K562 (cell line): ENCODE data around the gene PFDN2. TPM values are rescaled to one million over a fixed set of nuclear protein-coding genes. Genes with fewer than 3 reads are reported as not detected.

Experiments
- ATAC-seq: fragments of 200-7000 bp; cut with Tn5 transposase; 3 replicates; pipeline ENCODE4 v1.9.1; 2020; ENCODE audit warnings: moderate library complexity
- BruUV-seq: library from RNA; stranded (reverse); fragments of 400-500 nt; replicated peaks from 2 replicates; lab custom pipeline; 2021; lab: Mats Ljungman, UMichigan
- CTCF ChIA-PET: fragments of 300-600 bp; formaldehyde crosslinking; extraction: SDS; loops from one replicate; lab custom pipeline; 2021; ENCODE audit warnings: low intra/inter-chr PET ratio; lab: Yijun Ruan, JAX
- POLR2A ChIA-PET: fragments of 300-600, 350-650 bp; sonication (Branson Sonifier 250); formaldehyde crosslinking; extraction: SDS; loops from one replicate; lab custom pipeline; 2021; ENCODE audit warnings: antibody characterized with exemption, inconsistent platforms; lab: Yijun Ruan, JAX
- DNase-seq, 4 experiments: peaks; one replicate each; pipeline versions ENCODE4 v3.0.0 to v3.0.0-alpha.2; 2011 to 2018; ENCODE audit warnings: low spot score in 3 of 4, mixed read lengths in 3 of 4; ENCODE audit errors: extremely low read depth in 1 of 4
- FAIRE-seq: peaks from 2 replicates; lab custom pipeline; 2011; peaks lifted over from hg19 to GRCh38; lab: Jason Lieb, UNC
- H2AFZ ChIP-seq: 2 replicates; pipeline ENCODE4 v1.6.0; 2011; ENCODE audit warnings: low read depth, low read length, control low read depth, inconsistent platforms
- H3K27ac ChIP-seq: fragments of 200-600 bp; 3 replicates; pipeline ENCODE4 v1.8.0; 2011; ENCODE audit warnings: low read depth, mild to moderate bottlenecking, control low read depth, inconsistent platforms, low read length, moderate library complexity, mixed read lengths; ENCODE audit errors: extremely low read depth
- H3K27me3 ChIP-seq, 2 experiments: fragments of 300-600 bp in 1 of 2; 2 replicates in 1 of 2; 3 replicates in 1 of 2; pipeline versions ENCODE4 v1.6.0 to v1.8.0; 2011; ENCODE audit warnings: inconsistent platforms in 2 of 2, low read length in 2 of 2, mild to moderate bottlenecking in 1 of 2, mixed read lengths in 1 of 2, moderate library complexity in 1 of 2; ENCODE audit not compliant: control insufficient read depth in 2 of 2, insufficient read depth in 2 of 2
- H3K36me3 ChIP-seq: fragments of 300-600 bp; 3 replicates; pipeline ENCODE4 v1.8.0; 2011; ENCODE audit warnings: mild to moderate bottlenecking, low read length, inconsistent platforms; ENCODE audit not compliant: control insufficient read depth, insufficient read depth
- H3K4me1 ChIP-seq, 2 experiments: fragments of 200-600 bp in 1 of 2; replicated peaks in 1 of 2; 2 replicates in 1 of 2; 3 replicates in 1 of 2; pipeline versions ENCODE4 v1.5.1 to v1.8.0; 2011; ENCODE audit warnings: inconsistent platforms in 2 of 2, low read length in 2 of 2, mild to moderate bottlenecking in 1 of 2, mixed read lengths in 1 of 2, moderate library complexity in 1 of 2; ENCODE audit not compliant: control insufficient read depth in 2 of 2, insufficient read depth in 2 of 2
- H3K4me2 ChIP-seq: 2 replicates; pipeline ENCODE4 v1.6.1; 2011; ENCODE audit warnings: low read length, control low read depth, inconsistent platforms, mixed read lengths; ENCODE audit not compliant: insufficient read depth
- H3K4me3 ChIP-seq: fragments of 200-600 bp; sonication (generic), shearing (Covaris generic); 2 replicates; pipeline ENCODE4 v1.5.1; 2016; ENCODE audit warnings: control low read depth, inconsistent platforms
- H3K79me2 ChIP-seq: fragments of 200-600 bp; 3 replicates; pipeline ENCODE4 v1.8.0; 2011; ENCODE audit warnings: low read length, inconsistent platforms; ENCODE audit not compliant: control insufficient read depth, insufficient read depth
- H3K9ac ChIP-seq, 2 experiments: 2 replicates each; pipeline versions ENCODE4 v1.6.0 to v1.6.1; 2011; ENCODE audit warnings: low read depth in 2 of 2, low read length in 2 of 2, control low read depth in 1 of 2, inconsistent platforms in 1 of 2, mild to moderate bottlenecking in 1 of 2, mixed read lengths in 1 of 2; ENCODE audit not compliant: insufficient read depth in 1 of 2
- H3K9me1 ChIP-seq: one replicate; pipeline ENCODE4 v1.6.0; 2011; ENCODE audit warnings: inconsistent platforms, mild to moderate bottlenecking, low read length, moderate library complexity; ENCODE audit not compliant: control insufficient read depth, insufficient read depth
- H3K9me3 ChIP-seq: replicated peaks from 2 replicates; pipeline ENCODE4 v1.5.1; 2011; ENCODE audit warnings: low read depth, low read length, inconsistent platforms; ENCODE audit not compliant: control insufficient read depth, insufficient read depth
- H4K20me1 ChIP-seq: replicated peaks from 2 replicates; pipeline ENCODE4 v1.6.1; 2011; ENCODE audit warnings: low read length, inconsistent platforms, mixed read lengths; ENCODE audit not compliant: control insufficient read depth, insufficient read depth
- ELF2 ChIP-seq: fragments of 250-450 bp; sonication (Bioruptor Pico); IDR thresholded peaks from 2 replicates; pipeline ENCODE4 v1.5.0; 2021; ENCODE audit warnings: mild to moderate bottlenecking
- TEAD2 ChIP-seq: fragments of 450-650 bp; IDR thresholded peaks from 2 replicates; pipeline ENCODE4 v1.6.1; 2016; ENCODE audit warnings: missing genetic modification characterization, control low read depth, missing compliant biosample characterization
- TOE1 ChIP-seq, 2 experiments: fragments of 450-650 bp in 1 of 2; sonication (generic) in 1 of 2; formaldehyde crosslinking in 1 of 2; IDR thresholded peaks; 2 replicates each; pipeline versions ENCODE4 v1.7.1 to v1.8.0; 2016 to 2022; ENCODE audit warnings: borderline replicate concordance in 2 of 2, mild to moderate bottlenecking in 2 of 2, antibody characterized with exemption in 1 of 2, inconsistent platforms in 1 of 2, low read depth in 1 of 2, missing genetic modification reagents in 1 of 2, moderate library complexity in 1 of 2
- WGBS: fragments of 100-300 bp; shearing (Covaris generic); methylation state at CpG from one replicate; pipeline ENCODE4 v1.1.6; 2016; ENCODE audit warnings: low coverage, mixed read lengths; ENCODE audit not compliant: insufficient coverage; ENCODE audit errors: missing lambda C conversion rate; 5-methylcytosine and 5-hydroxymethylcytosine counted together
- in situ Hi-C: fragments of 300-500 bp; cut with MboI; formaldehyde crosslinking; loops from 4 replicates; pipeline ENCODE4 v1.15.0; 2018; ENCODE audit warnings: inconsistent platforms, mixed read lengths
- intact Hi-C: fragments of 100-400 bp; cut with micrococcal nuclease; formaldehyde crosslinking; loops from 2 replicates; pipeline ENCODE4 v1.14.2; 2022
- polyA plus RNA-seq, 8 experiments: library from polyadenylated mRNA; depleted of rRNA in 4 of 8; stranded (reverse) in 5 of 8; unstranded in 3 of 8; fragments of >200 nt; fragmentation: Nextera tagmentation in 2 of 8; fragmentation: Illumina TruSeq in 1 of 8; extraction: Ambion mirVana in 2 of 8; extraction: Trizol in 1 of 8; gene quantifications; 2 replicates each; pipeline versions ENCODE4 v1.2.1 to v1.2.3, GENCODE V29; 2011 to 2014; ENCODE audit warnings: inconsistent platforms in 1 of 8, missing spikeins in 1 of 8
- total RNA-seq, 7 experiments: library from RNA; depleted of rRNA in 6 of 7; stranded (reverse); fragments of >200 nt in 6 of 7; fragmentation: Illumina TruSeq in 2 of 7; extraction: Trizol in 2 of 7; gene quantifications; 2 replicates each; pipeline versions ENCODE4 v1.2.1 to v1.2.3, GENCODE V29; 2011 to 2021; ENCODE audit warnings: low replicate concordance in 1 of 7
- TF ChIP-seq, protein P1 (sequence below): fragments of 450-650 bp; IDR thresholded peaks from 2 replicates; pipeline ENCODE4 v1.6.1; 2016; ENCODE audit warnings: antibody characterized with exemption
- TF ChIP-seq, protein P2 (sequence below): fragments of 450-650 bp; IDR thresholded peaks from 2 replicates; pipeline ENCODE4 v1.6.1; 2014; ENCODE audit warnings: low read depth, mild to moderate bottlenecking, moderate library complexity, borderline replicate concordance

PFDN2 gene
- total and polyA plus RNA-seq, 9 of the 15 experiments (the other 6 are each of a cell fraction or from before 2014, with no cell fraction given), result 50.2 to 361 (median 144) TPM

DNA sequence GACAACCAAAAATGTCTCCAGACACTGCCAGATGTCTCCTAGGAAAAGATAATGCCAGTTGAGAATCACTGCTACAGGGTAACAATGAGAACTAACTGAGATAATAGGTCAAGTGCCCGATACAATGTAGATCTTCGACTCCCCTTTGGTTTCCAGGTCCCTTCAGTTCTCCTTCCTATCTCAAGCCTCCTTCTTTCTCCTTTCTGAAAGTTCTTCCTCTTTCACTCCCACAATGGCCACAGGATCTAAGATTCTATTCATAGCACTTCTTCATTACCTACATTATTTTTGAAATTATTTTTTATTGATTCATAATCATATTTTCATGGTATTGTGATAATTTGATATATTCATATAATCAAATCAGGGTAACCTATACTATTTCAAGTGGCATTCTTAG, 6.3 kb downstream of the PFDN2 start:
- in situ Hi-C loops, result no loop called here
- CTCF ChIA-PET, result interaction anchor here (0.6 kb wide), 1 partner anchor 111 kb away, joined by 3 read pairs; no protein-coding TSS in a partner anchor
- Histone ChIP-seq H3K4me2 (no peak overlapping the region), H3K36me3 (peaks cover 81% of the 10 kb centered on the region), H3K9me1 (no peaks in the 10 kb centered on the region), H3K9ac (no peak overlapping the region), H2AFZ (no peak overlapping the region), H4K20me1 (no peaks in the 10 kb centered on the region; the same call in 1 of the 2 replicates), H3K27ac (peak overlapping the region; percentile 2; the same call in 1 of the 3 replicates), H3K4me1 (peaks cover 8 to 28% of the 10 kb centered on the region in 2 experiments), H3K4me3 (no peak overlapping the region), H3K9me3 (no peaks in the 10 kb centered on the region), H3K27me3 (no peaks in the 10 kb centered on the region), H3K79me2 (peaks cover 95% of the 10 kb centered on the region)
- TF ChIP-seq, protein P1, sequence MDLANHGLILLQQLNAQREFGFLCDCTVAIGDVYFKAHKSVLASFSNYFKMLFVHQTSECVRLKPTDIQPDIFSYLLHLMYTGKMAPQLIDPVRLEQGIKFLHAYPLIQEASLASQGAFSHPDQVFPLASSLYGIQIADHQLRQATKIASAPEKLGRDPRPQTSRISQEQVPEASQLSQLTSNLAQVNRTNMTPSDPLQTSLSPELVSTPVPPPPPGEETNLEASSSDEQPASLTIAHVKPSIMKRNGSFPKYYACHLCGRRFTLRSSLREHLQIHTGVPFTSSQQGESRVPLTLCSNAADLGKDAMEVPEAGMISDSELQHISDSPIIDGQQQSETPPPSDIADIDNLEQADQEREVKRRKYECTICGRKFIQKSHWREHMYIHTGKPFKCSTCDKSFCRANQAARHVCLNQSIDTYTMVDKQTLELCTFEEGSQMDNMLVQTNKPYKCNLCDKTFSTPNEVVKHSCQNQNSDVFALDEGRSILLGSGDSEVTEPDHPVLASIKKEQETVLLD, result no peak
- TF ChIP-seq TEAD2 (tag) (no peak), ELF2 (no peak), TOE1 (IDR thresholded peaks at IDR 0.05; ENCODE audit: borderline replicate concordance) (no peak), TOE1 (CRISPR knock-in tag; IDR thresholded peaks at IDR 0.05; ENCODE audit: borderline replicate concordance, low read depth) (no peak)
- TF ChIP-seq, protein P2, sequence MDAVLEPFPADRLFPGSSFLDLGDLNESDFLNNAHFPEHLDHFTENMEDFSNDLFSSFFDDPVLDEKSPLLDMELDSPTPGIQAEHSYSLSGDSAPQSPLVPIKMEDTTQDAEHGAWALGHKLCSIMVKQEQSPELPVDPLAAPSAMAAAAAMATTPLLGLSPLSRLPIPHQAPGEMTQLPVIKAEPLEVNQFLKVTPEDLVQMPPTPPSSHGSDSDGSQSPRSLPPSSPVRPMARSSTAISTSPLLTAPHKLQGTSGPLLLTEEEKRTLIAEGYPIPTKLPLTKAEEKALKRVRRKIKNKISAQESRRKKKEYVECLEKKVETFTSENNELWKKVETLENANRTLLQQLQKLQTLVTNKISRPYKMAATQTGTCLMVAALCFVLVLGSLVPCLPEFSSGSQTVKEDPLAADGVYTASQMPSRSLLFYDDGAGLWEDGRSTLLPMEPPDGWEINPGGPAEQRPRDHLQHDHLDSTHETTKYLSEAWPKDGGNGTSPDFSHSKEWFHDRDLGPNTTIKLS, result no peak
- POLR2A ChIA-PET, result interaction anchor here (0.8 to 1.4 kb wide), 2 partner anchors 10 to 430 kb away, joined by 3 to 5 read pairs; no protein-coding TSS in a partner anchor
- FAIRE-seq, result no peak
- no peak for ATAC-seq
- BruUV-seq, result no TSS peak
- no peak for DNase-seq
- intact Hi-C loops, result no loop called here
- WGBS, result 71% methylated on average over 2 of the region's 2 CpGs
